ENCODE results near the gene SIMC1. TPM values are rescaled to one million over a fixed set of nuclear protein-coding genes. Genes with fewer than 3 reads are reported as not detected.
"Not testable (repeated sequence)": the region's sequence is repeated elsewhere in the genome, so short reads cannot be mapped to it uniquely, and the experiment has no call there.

SIMC1 gene
- polyA plus RNA-seq, 1 of the 3 experiments (the other 2 are of a cell fraction), result 12.4 TPM

DNA sequence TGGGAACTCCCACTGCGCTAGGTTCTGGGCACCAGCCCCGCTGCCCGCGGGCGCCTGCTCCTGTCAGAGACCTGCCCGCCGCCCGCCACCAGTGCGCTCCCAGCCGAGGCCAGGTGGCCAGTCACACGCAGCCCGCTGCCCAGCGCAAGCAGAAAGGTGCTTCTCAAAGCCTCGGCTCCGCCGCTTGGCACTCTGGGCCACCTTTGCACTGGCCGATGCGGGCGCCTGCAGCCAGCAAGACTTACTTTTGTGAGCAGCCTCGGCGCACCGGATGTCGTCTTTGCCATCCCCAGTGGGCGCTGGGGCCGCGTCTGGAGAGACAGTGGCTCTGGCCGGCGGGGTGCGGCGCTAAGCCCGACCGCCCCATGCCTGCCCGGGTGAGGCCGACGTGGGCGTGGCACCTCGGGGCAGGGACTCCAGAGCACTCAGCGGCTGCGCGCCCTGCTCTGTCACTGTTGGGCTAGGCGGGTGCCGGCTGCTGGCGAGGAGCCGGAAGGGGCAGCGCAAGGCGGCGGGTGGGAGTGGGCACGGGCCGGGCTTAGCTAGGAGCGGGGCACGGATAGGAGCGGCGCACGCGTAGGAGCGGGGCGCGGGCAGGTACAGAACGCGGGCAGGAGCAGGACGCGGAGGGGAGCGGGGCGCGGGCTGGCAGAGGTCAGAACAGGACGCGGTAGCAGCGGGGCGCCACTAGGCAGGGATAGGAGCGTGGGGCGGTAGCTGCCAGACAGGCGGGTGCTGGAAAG lies 39.1 kb upstream of the SIMC1 start:
- peak overlapping the region; percentile 48 to 50 for H3K4me3 ChIP-seq (ENCODE audit: low read depth in 2 of 2, low read length in 1 of 2)
- CTCF ChIA-PET; H3K9me3 ChIP-seq; H3K27me3 ChIP-seq (ENCODE audit: insufficient read depth); H3F3A ChIP-seq (replicated peaks; ENCODE audit: insufficient read depth); H3K4me1 ChIP-seq (ENCODE audit: control insufficient read depth in 1 of 2, insufficient read depth in 2 of 2, low read depth in 1 of 2, low read length in 1 of 2); H2AFZ ChIP-seq (ENCODE audit: low read depth); H3K27ac ChIP-seq (ENCODE audit: low read depth in 2 of 2, low read length in 1 of 2); H3K36me3 ChIP-seq (replicated peaks in 1 of 2; ENCODE audit: control insufficient read depth in 1 of 2, insufficient read depth in 2 of 2, low read length in 1 of 2); POLR2A ChIA-PET; H4K20me1 ChIP-seq (ENCODE audit: insufficient read depth); H3K9ac ChIP-seq; H3K79me2 ChIP-seq (ENCODE audit: insufficient read depth); H3K9me2 ChIP-seq: not testable (repeated sequence)
- H3K4me2 ChIP-seq, result peak overlapping the region; percentile 85
- DNase-seq, result peak; percentile 47
- 3% methylated on average over 42 of the region's 72 CpGs for WGBS (ENCODE audit: low lambda C conversion rate)
- TF ChIP-seq MXI1 (IDR thresholded peaks at IDR 0.05; ENCODE audit: low read depth, low read length), result 0 out of 2 replicates have a peak, but pooled peaks have one; percentile 35

GRCh38 chr5:176199803-176200399 lies 38.3 kb upstream of the SIMC1 start:
- H3K79me2 ChIP-seq (ENCODE audit: insufficient read depth); H3K9me3 ChIP-seq; H3K9ac ChIP-seq; CTCF ChIA-PET; H4K20me1 ChIP-seq (ENCODE audit: insufficient read depth); H2AFZ ChIP-seq (ENCODE audit: low read depth); DNase-seq; H3K9me2 ChIP-seq; POLR2A ChIA-PET; H3K4me1 ChIP-seq (ENCODE audit: control insufficient read depth in 1 of 2, insufficient read depth in 2 of 2, low read depth in 1 of 2, low read length in 1 of 2); H3K36me3 ChIP-seq (replicated peaks in 1 of 2; ENCODE audit: control insufficient read depth in 1 of 2, insufficient read depth in 2 of 2, low read length in 1 of 2); H3K27me3 ChIP-seq (ENCODE audit: insufficient read depth); H3K27ac ChIP-seq (ENCODE audit: low read depth in 2 of 2, low read length in 1 of 2); H3F3A ChIP-seq (replicated peaks; ENCODE audit: insufficient read depth): not testable (repeated sequence)
- Histone ChIP-seq H3K4me3 (ENCODE audit: low read depth in 2 of 2, low read length in 1 of 2) (peak overlapping the region in 1 of 2 experiments; percentile 48; a peak in 2 of 4 replicates), H3K4me2 (0 out of 2 replicates have a peak overlapping the region, but pooled peaks have one; percentile 85)
- WGBS (ENCODE audit: low lambda C conversion rate), result 79% methylated on average over 8 of the region's 9 CpGs

DNA sequence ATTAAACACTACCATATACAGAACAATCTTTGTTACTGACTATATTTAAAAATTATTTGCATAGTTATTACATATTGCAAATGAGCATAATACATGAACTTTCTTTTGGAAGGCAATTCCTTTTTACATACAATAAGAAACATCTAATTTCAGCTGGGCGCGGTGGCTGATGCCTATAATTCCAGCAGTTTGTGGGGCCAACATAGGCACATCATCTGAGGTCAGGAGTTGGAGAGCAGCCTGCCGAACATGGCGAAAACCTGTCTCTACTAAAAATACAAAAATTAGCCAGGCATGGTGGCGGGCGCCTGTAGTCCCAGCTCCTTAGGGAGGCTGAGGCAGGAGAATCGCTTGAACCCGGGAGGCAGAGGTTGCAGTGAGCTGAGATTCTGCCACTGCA lies 36.4 kb upstream of the SIMC1 start:
- H3K9me3 ChIP-seq, result no peaks in the 10 kb centered on the region
- no peak overlapping the region for H2AFZ ChIP-seq (ENCODE audit: low read depth)
- H3K4me3 ChIP-seq (ENCODE audit: low read depth in 2 of 2, low read length in 1 of 2), result no peak overlapping the region
- H3K9me2 ChIP-seq, result no peaks in the 10 kb centered on the region
- ChIA-PET POLR2A (no interaction called here), CTCF (no interaction called here)
- H3K79me2 ChIP-seq (ENCODE audit: insufficient read depth), result no peaks in the 10 kb centered on the region
- H3K4me2 ChIP-seq, result no peak overlapping the region
- H3K36me3 ChIP-seq (replicated peaks in 1 of 2; ENCODE audit: control insufficient read depth in 1 of 2, insufficient read depth in 2 of 2, low read length in 1 of 2), result no peaks in the 10 kb centered on the region
- H3F3A ChIP-seq (replicated peaks; ENCODE audit: insufficient read depth), result no peaks in the 10 kb centered on the region
- H3K27ac ChIP-seq (ENCODE audit: low read depth in 2 of 2, low read length in 1 of 2), result no peak overlapping the region
- DNase-seq, result no peak
- H4K20me1 ChIP-seq (ENCODE audit: insufficient read depth), result no peaks in the 10 kb centered on the region
- no peaks in the 10 kb centered on the region for H3K27me3 ChIP-seq (ENCODE audit: insufficient read depth)
- TF ChIP-seq, protein P1, sequence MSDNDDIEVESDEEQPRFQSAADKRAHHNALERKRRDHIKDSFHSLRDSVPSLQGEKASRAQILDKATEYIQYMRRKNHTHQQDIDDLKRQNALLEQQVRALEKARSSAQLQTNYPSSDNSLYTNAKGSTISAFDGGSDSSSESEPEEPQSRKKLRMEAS (IDR thresholded peaks at IDR 0.05; ENCODE audit: low read depth), result no peak
- TF ChIP-seq ELF1 (IDR thresholded peaks at IDR 0.05) (no peak), GATA2 (CRISPR knock-in tag; IDR thresholded peaks at IDR 0.05) (no peak), NRF1 (IDR thresholded peaks at IDR 0.05; ENCODE audit: low read depth, low read length) (no peak), CHD2 (IDR thresholded peaks at IDR 0.05; ENCODE audit: low read length, partially characterized antibody) (no peak)
- no peaks in the 10 kb centered on the region; a peak in 1 of 4 replicates for H3K4me1 ChIP-seq (ENCODE audit: control insufficient read depth in 1 of 2, insufficient read depth in 2 of 2, low read depth in 1 of 2, low read length in 1 of 2)
- H3K9ac ChIP-seq, result no peak overlapping the region
- WGBS (ENCODE audit: low lambda C conversion rate), result 94% methylated on average over 8 of the region's 8 CpGs

Data from SK-N-SH (cell line).